GM21528 (cell line): ENCODE results near the gene WDR38.

Experiments used
- ATAC-seq: cut with Tn5 transposase; IDR thresholded peaks from one replicate; pipeline ENCODE4 v1.9.1; 2021; ENCODE audit warnings: mild to moderate bottlenecking, moderate library complexity; ENCODE audit not compliant: unreplicated experiment, low FRiP score

WDR38 gene

GRCh38 chr9:124878518-124878917 lies 25.3 kb downstream of the WDR38 start:
- no peak for ATAC-seq

DNA sequence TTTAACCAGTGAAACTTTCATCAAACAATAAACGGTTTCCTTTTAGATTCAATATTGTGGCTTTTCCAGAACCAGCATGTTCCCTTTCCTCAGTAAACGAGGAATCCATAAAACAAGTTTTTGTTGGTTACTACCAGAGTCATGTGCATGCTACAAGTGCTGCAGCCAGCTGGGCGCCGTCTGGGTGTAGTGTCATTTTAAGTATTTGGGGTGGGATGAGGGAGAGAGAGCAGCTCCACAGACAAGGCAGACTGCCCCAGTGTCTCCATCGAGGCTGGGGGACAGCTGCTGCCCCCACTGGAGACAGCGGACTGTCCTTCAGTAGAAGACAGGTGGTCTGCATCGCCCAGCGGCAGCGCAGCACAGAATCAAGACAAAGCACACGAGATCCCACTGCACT lies 26.0 kb downstream of the WDR38 start:
- ATAC-seq, result no peak

DNA sequence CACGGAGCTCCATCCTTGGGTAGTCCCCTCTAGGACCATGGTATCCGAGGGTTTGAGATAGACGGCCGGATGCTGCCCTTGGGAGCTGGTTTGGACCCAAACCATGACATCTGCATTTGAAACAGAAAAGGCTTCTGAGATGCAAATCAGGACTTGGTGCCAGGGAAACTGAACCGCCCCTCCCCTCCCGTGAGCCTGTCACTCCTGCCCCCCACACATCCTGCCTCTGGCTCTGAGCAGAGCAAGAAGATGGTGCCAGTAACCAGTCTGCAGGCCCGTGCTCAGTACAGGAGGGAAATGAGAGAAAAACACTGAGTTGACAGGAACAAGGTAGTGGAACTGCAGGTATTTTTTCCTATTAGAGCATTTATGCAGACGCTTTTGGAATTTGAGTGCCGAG lies 27.2 kb downstream of the WDR38 start:
- ATAC-seq, result no peak

DNA sequence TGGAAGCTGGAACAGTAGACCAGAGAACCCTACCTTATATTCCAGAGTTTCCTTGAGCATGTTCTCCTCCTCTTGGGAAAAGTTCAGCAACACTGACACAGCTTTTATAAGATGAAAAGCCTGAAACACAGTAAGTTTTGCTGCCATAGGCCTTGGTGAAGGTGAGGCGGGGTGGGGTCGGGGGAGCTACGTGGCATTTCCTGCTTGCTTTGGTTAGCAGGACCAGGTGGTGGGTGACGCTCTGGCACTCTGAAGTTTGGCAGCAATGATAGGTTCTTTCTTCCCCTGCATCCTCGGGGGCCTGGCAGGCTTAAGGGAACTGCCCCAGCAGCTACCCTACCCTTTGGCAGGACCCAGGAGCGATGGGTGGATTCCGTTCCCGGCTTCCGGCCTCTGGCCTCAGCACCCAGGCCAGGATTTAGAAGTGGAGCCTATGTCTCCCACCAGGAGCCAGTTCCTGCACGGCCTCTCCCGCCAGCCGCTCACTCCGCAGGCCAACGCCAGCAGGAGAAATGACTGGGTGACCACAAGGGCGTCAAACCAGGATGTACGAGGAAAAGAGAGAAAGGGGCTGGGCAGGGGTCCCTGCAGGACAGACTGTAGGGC lies 28.0 kb downstream of the WDR38 start:
- ATAC-seq, result no peak

DNA sequence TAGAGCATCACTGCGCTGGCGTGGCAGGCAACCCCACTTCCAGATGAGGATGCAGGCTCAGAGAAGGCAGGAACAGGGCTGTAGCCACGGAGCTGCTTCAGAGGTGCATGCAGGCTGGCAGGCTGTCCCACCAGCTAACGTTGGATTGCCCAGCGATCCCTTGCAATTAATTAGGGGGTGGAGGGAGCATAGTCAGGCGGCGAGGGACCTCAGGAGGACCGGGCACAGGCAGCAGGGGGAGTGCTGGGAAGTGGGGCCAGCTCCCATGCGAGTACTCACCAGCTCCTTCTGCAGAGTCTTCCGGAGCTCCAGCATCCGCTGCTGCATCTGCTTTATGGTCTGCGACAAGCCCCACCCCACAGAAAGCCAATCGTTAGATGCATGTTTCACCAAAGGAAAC lies 29.0 kb downstream of the WDR38 start:
- no peak for ATAC-seq

GRCh38 chr9:124884376-124884775 lies 31.1 kb downstream of the WDR38 start:
- no peak for ATAC-seq

- no peak for ATAC-seq
These were observed 32.3 kb downstream of the WDR38 start for GRCh38 chr9:124885551-124885950.

DNA sequence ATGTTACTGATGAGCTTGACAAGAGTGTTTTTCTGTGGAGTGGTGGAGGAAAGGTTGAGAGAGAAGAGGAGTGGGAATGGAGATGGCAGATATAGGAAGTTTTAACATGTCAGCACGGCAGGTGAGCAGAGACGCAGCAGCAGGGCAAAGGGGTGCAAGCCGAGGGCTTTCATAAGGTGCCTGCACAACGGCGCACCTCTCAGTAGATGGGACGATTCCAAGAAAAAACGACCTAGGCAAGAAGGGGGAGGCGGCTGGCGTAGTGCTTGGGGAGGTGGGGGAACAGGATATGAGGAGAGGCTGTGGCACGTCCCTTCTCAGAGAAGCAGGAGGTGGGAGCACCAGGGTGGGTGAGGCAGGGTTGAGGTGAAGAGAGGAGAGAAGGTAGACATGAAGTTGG lies 33.2 kb downstream of the WDR38 start:
- no peak for ATAC-seq

DNA sequence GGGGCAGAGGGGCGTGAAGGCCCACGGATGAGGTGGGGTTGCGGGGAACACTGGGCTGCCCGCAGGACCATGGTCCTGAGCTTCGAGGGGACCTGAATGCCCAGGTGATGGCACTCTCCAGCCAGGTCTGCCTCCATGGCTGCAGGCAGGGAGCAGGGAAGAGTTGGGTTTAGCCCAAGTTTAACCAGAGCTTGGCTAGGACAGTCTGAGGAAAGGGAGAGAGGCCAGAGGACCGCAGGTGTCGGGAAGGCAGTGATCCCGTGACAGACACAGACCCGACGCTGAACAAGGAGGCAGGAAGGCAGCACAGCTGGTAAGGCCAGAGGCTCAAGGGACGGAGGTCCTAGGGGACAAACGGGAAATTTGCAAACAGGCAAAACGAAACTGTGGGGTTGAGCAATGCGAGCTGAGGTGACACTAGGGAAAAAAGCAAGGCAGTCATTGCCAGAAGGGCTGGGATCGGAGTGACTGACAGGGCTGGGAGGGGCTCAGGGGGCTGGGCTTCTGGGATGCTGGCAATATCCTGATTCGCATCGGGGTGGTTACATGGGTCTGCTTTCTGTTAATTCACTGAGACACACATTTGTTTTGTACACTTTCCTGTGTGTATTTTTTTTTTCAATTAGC lies 33.7 kb downstream of the WDR38 start:
- no peak for ATAC-seq

DNA sequence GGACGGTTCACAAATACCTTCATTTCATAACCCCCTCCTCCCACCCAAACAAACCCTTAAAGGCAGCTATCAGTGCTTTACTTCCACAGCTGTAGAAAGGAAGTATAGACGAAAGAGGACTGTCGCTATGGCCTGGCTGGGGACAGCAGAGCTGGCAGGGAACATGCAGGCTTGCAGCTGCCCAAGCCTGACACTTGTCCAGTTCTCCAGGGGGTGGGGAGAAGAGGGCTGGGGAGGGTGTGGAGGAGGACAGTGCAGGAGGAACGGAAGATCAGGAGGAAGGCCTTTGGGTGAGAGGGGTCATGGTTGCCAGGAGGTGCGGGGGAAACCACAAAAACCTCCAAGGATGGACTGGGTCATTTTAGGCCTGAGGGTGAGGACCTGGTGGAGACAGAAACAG lies 34.6 kb downstream of the WDR38 start:
- no peak for ATAC-seq

DNA sequence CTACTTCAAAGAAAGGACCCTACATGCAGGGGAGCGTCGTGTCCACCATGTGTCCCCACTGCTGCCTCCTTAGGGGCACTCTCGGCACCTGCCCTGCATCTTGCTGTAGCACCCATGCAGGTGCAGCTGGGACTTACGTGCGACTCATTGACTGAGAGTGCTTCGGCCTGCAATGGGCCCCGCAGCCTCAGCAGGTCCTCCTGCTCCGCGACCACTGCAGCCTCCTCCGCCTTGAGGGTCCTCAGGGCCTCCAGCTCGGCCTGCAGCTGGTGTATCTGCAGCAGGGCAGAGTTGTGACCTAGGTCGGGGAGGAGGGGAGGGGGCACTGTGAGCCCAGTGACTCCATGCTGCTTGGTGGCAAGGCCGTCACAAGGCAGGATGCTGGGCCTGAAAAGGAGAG lies 35.7 kb downstream of the WDR38 start:
- ATAC-seq, result no peak

GRCh38 chr9:124890179-124890578 lies 36.9 kb downstream of the WDR38 start:
- ATAC-seq, result no peak

DNA sequence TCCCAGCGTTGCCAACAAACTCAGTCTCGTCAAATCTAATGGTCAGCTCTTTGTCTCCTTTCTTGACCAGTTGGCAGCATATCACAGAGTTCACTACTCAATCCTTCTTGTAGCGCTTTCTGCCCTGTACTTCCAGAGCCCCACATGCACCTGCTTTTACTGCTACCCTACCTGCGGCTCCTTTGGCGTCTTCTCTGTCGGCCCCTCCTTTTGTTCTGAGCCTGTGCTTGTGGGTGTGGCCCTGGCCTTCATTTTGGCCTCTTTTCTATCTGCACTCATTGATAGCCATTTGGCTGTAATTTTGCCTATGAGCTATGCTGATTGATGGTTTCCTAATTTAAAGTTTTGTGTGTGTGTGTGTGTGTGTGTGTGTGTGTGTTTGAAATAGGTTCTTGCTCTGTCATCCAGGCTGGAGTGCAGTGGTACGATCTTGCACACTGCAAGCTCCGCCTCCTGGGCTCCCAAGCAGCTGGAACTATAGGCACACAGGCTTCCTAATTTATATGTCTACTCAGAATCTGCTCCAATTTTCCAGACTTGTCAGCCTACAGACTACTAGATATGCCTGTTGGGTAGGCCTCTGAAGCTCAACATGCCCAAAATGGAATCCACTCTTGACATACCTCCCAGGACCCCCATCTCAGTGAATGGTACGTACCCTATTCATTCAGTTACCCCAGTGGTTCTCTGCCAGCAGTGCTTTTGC lies 40.9 kb downstream of the WDR38 start:
- no peak for ATAC-seq

DNA sequence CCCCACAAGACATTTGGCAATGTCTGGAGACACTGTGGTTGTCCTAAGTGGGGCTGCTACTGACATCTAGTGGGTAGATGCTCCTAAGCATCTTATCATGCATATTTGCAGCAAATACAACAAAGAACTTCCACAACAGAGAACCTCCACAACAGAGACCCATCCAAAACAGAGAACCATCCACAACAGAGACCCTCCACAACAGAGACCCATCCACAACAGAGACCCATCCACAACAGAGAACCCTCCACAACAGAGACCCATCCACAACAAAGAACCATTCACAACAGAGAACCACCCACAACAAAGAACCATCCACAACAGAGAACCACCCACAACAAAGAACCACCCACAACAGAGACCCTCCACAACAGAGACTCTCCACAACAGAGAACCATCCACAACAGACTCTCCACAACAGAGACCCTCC lies 41.5 kb downstream of the WDR38 start:
- no peak for ATAC-seq

- ATAC-seq, result no peak
These were observed 44.6 kb downstream of the WDR38 start for GRCh38 chr9:124897570-124898460.

GRCh38 chr9:124899845-124900244 lies 46.6 kb downstream of the WDR38 start:
- no peak for ATAC-seq

DNA sequence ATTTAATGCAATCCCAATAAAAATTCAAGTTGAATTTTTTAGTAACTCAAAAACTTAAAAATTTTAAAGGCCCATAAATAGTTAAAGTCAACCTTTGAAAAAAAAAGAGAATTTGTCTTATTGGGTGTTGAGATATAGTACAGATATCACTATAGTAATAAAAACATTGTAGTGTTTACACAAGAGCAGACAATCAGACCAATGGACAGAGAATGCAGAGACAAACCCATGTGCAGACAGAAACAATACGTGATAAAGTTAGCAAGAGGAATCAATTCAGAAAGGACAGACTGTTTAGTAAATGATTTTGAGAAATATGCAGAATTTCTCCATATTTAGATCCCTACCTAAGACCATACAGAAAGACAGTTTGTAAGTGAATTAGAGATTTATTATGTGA lies 53.7 kb downstream of the WDR38 start:
- no peak for ATAC-seq
